ENCODE data around the gene SMIM24.

- TF ChIP-seq CTCF (IDR thresholded peaks at IDR 0.05) (no peak), POLR2A (IDR thresholded peaks at IDR 0.05) (no peak)
These were observed 24.4 kb upstream of the SMIM24 start for GRCh38 chr19:3504735-3505134.

Measured in right lobe of liver (tissue), 4 donors.